Measurements from ENCODE around the gene SUSD1. TPM values are rescaled to one million over a fixed set of nuclear protein-coding genes. Genes with fewer than 3 reads are reported as not detected.
"Not testable (repeated sequence)": the region's sequence is repeated elsewhere in the genome, so short reads cannot be mapped to it uniquely, and the experiment has no call there.

SUSD1 gene
- 15.1 and 15.6 TPM in 2 replicates for total RNA-seq (2014; rRNA removed; shearing (Covaris generic))

GRCh38 chr9:112174965-112175795, at the start of gene SUSD1:
TSS of gene SUSD1 (minus strand) at chr9:112175297. CDS start at chr9:112175235, 62 bp downstream.
- DNase-seq (ENCODE audit: low read depth): peak; percentile 45

DNA sequence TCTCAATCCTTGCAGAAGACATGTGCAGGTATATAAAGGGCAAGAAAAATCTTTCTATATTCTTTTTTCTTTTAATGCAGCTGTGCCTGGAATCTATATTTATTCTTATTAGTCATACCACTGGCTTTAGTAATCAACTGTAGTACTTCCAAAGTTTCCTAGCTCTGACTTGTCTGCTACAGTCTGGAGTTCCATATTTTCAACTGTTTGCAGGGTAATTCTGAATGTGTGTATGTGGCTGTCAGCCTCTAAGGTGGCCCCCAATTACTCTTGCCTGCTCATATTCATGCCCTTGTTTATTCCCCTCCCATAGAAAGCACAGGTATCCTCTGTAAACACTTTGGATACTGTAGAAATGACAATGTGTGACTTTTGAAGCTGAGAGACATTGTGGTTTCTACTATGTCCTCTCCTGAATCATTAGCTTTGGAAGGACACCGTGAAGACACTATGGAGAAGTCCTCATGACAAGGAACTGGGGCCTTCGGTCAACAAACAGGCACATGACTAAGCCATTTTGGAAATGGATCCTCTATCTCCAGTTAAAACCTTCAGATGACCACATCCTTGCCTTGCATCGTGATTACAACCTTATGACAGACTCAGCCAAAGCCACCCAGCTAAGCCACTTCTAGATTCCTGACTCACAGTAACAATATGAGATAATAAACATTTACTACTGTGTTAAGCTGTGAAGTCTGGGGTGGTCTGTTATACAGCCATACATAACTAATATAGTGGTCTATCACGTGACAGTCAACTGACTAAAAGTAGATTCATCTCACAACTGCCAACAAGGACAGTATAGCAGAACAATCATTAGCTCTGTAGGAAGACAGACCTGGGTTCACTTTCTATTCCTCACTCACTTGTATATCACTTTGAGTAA, 49.5 kb upstream of the SUSD1 start:
- DNase-seq (ENCODE audit: low read depth): peak; percentile 34

DNA sequence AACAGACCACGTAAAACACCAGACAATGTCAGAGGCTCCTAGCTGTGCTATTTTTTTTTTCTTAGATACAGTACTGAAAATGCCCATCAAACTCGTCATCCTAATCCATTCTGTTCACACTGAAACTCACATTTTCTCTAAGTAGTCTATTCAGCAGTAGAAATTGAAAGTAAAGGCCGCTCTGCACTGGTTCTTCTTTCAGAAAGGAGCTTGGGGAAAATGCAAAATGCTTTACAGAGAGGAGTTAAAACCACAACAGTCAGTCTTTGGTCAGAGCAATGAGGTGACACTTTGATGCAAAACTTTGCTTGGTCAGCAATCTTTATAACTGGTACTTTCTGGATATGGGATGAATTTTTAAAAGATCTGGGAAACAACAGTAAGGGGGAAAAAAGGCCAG, 43.8 kb upstream of the SUSD1 start:
- no peak for DNase-seq (ENCODE audit: low read depth)

- DNase-seq (ENCODE audit: low read depth): no peak
Observed at GRCh38 chr9:112212926-112213325, 37.8 kb upstream of the SUSD1 start.

DNA sequence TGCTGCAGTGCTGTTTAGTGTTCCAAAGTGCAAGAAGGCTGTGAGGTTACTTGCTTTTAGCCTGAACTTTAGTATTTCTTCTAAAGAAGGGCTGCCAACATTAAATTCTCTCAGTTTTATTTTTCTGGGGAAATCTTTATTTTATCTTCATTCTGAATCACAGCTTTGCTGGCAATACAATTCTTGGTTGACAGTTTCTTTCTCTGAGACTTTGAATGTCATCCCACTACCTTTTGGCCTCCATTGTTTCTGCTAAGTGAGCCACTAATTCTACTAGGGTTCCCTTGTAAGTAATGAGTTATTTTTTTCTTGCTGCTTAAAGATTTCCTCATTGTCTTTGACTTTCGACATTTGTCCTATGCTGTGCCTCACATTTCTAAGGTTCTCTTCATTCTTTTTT, 32.4 kb upstream of the SUSD1 start:
- DNase-seq (ENCODE audit: low read depth): no peak

- DNase-seq (ENCODE audit: low read depth): peak; percentile 41
Observed at GRCh38 chr9:112203536-112203935, 28.4 kb upstream of the SUSD1 start.

DNA sequence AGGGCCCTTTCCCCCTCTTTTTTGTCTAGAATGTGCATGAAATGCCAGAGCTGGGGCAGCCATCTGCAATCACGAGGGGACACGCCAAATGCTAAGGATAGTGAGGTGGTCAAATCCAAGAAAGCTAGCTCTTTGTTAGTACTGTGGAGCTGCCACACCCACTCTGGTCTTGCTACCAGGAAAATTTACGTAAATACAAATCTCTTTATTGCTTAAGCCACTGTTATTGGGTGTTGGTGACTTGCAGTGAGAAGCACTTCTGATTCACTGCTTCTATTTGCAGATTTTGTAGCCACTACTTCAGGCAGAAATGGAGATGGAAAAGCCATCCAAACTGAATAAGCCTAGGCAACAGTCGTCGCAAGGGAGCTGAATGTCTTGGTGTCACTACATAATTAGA, 25.6 kb upstream of the SUSD1 start:
- DNase-seq (ENCODE audit: low read depth): no peak

DNA sequence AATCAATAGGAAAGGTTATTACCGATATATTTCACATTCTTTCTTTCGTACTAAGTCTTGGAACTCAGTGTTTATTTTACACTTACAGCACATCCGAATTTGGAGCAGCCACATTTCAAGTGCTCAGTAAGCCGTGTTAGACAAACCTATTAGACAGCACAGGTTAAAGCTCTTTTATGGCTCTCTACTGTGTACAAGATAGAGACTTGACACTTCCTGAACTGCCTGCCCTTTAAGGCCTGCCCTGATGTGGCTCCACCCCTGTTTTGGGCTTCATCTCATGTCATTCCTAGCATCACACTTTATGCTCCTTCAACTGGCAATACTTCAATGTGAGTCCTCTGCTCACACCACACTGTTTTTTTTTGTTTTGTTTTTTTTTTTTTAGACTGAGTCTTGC, 23.5 kb upstream of the SUSD1 start:
- DNase-seq (ENCODE audit: low read depth): no peak

DNA sequence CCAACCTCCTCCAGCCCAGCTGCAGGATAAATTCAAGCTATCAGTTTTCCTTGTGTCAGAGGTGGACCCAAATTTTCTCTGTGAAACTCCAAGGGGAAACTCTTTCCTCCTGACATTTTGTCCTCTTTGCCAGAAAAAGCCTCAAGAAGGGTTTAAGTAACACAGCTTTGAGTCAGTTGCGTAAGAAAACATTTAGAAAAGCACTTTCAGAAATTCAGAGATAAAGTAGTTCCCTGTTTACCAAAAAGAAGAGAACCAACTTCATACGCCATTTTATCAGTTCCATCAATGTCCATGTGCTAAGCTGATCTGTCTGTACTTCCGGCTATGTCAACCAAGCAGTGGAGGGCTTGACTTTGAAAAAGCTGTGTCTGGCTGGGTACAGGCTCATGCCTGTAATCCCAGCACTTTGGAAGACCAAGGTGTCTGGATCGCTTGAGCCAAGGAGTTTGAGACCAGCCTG, 19.9 kb upstream of the SUSD1 start:
- no peak for DNase-seq (ENCODE audit: low read depth)

- DNase-seq (ENCODE audit: low read depth): no peak
Observed at GRCh38 chr9:112193572-112194288, 18.6 kb upstream of the SUSD1 start.

GRCh38 chr9:112190320-112190719, 15.2 kb upstream of the SUSD1 start:
- not testable (repeated sequence) for DNase-seq (ENCODE audit: low read depth)

DNA sequence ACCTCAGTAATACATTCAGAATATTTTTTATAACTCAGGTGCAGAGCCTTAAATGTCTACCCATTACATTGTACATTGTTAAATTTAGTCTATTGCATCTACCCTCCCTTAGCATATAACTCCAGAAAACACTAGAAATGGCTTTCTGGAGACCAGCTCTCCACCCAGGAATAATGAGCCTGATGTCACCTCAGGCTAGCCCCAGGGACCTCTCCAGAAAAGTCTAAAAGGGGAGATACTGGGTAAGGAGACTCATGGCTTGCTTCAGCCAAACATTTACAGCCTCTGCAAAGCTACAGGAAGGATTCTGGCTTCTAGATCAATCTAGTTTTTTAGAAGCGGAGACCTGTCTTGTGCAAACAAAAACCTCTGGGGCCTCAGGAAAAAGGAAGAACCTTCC, 13.8 kb upstream of the SUSD1 start:
- no peak for DNase-seq (ENCODE audit: low read depth)

- no peak for DNase-seq (ENCODE audit: low read depth)
Observed at GRCh38 chr9:112187404-112187803, 12.3 kb upstream of the SUSD1 start.

DNA sequence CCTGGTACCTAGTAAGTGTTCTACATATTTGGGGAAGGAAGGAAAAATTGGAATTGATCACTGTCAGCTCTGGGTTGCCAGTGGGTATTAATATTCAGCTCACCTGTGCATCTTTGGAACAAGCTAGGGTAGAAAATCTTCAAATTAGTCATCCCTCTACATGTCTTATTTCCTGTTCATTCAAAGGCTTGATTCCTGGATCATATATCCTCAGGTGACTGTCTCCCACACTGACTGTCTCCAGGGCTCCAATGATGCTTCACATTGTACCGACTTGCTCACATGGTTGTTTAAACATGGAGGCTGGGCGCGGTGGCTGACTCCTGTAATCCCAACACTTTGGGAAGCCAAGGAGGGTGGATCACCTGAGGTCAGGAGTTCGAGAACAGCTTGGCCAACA, 11.6 kb upstream of the SUSD1 start:
- no peak for DNase-seq (ENCODE audit: low read depth)

GRCh38 chr9:112184946-112185345, 9.8 kb upstream of the SUSD1 start:
- DNase-seq (ENCODE audit: low read depth): no peak

DNA sequence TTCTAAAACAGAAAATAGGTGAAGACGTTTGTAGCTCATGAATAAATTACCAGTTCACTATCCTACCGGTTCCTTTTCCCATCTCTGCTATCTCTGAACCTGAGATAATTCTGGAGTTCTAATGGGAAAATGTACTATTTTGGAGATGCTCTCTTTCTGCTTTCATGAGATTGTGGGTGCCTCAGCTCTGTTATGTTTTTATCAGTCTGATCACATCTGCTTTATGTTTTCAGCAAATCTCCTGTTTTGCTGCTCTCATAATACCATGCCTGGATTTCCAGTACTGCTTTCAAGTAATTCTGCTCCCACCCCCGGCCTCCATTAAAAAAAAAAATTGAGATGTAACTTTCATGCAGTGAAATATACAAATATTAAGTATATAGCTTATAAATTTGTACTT, 9.1 kb upstream of the SUSD1 start:
- DNase-seq (ENCODE audit: low read depth): no peak

- DNase-seq (ENCODE audit: low read depth): peak; percentile 74
Observed at GRCh38 chr9:112180387-112180881, 5.3 kb upstream of the SUSD1 start.

GRCh38 chr9:112179816-112180215, 4.7 kb upstream of the SUSD1 start:
- DNase-seq (ENCODE audit: low read depth): no peak

DNA sequence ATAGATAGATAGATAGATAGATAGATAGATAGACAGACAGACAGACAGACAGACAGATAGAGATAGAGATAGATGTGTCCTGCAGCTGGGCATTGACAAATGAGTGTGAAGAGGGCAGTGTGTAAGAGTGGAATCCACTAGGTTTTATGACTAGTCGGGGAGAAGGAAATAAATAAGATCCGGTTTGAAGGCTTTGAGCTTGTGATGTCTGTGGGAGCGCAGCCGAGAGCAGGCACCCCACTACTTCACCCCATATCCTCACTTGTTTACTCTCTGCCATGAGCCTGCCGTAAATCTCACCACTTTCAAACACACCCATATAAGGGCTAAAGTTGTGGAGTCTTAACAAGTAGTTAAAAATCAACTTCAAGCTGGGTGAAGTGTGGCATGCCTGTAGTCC, 1.4 kb upstream of the SUSD1 start:
- DNase-seq (ENCODE audit: low read depth): no peak

- DNase-seq (ENCODE audit: low read depth): no peak
Observed at GRCh38 chr9:112175796-112176315, 759 bp upstream of the SUSD1 start.

DNA sequence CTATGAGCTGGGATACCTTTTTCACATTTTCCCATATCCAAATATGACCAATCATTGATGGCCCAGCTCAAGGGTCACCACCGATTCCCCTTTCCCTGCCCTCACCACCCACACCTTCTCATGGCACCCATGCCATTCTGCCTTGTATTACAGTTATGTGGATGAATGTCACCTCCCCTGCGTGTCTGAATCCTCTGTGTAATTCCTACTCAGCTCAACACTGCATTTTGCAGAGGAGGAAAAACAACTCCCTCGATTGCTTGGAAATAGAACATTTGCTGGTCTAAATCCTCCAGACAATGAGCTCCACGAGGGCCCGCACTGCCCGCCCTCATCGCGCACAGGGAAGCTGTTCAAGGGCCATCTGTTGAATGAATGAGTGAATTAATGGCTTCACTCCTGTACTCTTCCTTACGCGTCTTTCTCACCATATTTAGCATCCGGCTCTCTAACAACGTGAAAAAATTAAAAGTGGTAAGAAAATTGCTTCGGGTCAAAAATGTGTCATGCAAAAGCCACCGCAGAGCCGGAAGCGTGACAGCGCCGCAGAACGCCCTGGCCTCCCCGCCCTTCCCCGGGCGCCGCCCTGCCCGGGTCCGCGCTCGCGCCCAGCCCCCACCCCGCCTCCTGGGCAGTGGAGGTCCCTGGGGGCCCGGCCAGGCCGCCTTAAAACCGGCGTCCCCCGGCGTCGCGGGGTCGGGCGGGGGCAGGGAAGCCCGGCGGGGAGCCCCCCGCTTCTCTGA, 704 bp downstream of the SUSD1 start:
- peak; percentile 88 for DNase-seq (ENCODE audit: low read depth)
